ENCODE measurements around the gene RNF183.

- TF ChIP-seq, protein P1, sequence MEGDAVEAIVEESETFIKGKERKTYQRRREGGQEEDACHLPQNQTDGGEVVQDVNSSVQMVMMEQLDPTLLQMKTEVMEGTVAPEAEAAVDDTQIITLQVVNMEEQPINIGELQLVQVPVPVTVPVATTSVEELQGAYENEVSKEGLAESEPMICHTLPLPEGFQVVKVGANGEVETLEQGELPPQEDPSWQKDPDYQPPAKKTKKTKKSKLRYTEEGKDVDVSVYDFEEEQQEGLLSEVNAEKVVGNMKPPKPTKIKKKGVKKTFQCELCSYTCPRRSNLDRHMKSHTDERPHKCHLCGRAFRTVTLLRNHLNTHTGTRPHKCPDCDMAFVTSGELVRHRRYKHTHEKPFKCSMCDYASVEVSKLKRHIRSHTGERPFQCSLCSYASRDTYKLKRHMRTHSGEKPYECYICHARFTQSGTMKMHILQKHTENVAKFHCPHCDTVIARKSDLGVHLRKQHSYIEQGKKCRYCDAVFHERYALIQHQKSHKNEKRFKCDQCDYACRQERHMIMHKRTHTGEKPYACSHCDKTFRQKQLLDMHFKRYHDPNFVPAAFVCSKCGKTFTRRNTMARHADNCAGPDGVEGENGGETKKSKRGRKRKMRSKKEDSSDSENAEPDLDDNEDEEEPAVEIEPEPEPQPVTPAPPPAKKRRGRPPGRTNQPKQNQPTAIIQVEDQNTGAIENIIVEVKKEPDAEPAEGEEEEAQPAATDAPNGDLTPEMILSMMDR (IDR thresholded peaks at IDR 0.05; ENCODE audit: insufficient read depth, low read depth, low read length): no peak
- no peak for TF ChIP-seq EZH2 (IDR thresholded peaks at IDR 0.05; ENCODE audit: insufficient read depth, low read length)
Measured at GRCh38 chr9:113345190-113345589, 42.0 kb upstream of the RNF183 start.

Data from astrocyte (in vitro differentiated cells and primary cell).